NCI-H128 (cell line): ENCODE results near the gene INTU.

Experiments
- DNase-seq: peaks from one replicate; lab custom pipeline; 2025; ENCODE audit not compliant: unreplicated experiment; lab: John Stamatoyannopoulos, UW

Gene INTU

GRCh38 chr4:127741247-127741646, 108.5 kb downstream of the INTU start:
- no peak for DNase-seq

DNA sequence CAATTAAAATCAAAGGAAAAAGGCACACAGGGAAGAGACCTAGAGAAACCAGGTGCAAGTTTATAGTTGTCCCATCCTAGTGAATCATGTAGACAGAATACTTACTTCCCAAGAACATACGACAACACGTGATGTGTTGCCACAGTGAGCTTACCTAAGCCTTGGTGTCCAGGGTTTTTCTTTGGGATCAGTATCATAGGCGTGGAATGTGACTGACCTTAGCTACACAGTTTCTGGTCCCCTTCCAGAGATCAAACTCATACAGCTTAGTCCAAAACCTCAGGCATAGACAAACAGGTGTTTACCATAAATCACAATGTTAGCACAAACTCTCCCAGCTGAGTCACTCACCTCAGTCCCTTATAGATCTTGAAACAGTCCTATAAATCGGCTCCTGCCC, 115.1 kb downstream of the INTU start:
- no peak for DNase-seq

- DNase-seq = no peak
Observed at GRCh38 chr4:127748957-127749356, 116.2 kb downstream of the INTU start.

DNA sequence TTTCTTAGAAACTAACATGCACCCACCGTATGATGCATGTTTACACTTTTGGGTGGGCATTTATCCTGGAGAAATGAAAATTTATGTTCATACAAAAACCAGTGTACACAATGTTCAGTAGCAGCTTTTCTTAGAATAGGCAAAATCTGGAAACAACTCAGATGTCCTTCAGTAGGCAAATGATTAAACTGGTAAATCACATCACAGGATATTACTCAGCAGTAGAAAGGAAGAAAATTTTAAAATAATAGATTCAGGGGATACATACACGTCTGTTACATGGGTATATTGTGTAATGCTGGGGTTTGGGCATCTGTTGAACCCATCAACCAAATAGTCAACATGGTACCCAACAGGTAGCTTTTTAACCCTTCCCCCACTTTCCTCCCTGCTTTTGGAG, 124.1 kb downstream of the INTU start:
- DNase-seq = no peak

GRCh38 chr4:127759228-127759820, 126.6 kb downstream of the INTU start:
- no peak for DNase-seq

DNA sequence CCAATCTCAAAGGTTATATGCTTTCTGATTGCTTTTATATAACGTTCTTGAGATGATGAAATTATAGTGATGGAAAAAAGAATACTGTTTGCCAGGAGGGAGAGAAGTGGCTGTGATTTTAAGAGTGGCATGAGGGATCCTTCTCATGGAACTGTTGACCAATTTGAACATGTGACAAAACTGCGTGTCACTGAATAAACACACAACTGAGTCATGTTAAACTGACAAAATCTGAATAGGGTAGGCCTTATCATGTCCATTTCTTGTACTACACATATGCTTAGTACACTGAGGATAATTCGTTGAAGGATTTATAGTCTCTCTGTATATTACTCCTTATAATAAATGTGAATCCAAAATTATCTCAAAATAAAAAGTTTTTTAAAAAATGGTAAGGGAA, 127.1 kb downstream of the INTU start:
- DNase-seq = no peak

GRCh38 chr4:127771535-127772275, 138.9 kb downstream of the INTU start:
- DNase-seq = no peak

DNA sequence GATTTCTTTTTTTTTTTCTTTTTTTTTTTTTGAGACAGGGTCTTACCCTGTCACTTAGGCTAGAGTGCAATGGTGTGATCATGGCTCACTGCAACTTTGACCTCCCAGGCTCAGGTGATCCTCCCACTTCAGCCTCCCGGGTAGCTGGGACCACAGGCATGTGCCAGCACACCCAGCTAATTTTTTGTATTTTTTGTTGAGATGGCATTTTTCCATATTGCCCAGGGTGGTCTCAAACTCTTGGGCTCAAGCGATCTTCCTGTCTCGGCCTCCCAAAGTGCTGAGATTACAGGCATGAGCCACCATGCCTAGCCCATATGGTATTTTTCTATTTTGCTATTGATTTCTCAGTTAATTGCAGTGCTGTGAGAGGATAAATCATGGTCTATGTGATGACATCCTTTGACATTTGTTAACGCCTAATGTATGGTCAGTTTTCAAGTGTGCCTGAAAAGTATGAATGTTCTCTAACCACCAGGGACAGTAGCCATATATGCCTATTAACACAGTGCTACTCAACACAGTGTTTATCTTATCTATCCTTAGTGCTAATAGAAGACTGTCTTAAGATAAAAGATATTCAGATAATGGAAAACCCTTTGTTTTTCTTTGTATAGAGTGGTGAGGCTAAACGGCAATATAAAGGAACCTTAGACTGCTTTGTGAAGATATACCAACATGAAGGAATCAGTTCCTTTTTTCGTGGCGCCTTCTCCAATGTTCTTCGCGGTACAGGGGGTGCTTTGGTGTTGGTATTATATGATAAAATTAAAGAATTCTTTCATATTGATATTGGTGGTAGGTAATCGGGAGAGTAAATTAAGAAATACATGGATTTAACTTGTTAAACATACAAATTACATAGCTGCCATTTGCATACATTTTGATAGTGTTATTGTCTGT, 140.3 kb downstream of the INTU start:
- DNase-seq = no peak

- DNase-seq = no peak
Observed at GRCh38 chr4:127775843-127776242, 143.1 kb downstream of the INTU start.
